HL-60 (cell line): ENCODE data around the gene AXIN1.

Experiments used
- GABPA ChIP-seq: IDR thresholded peaks from 2 replicates; pipeline ENCODE4 v1.6.1; 2012; ENCODE audit warnings: low read depth
- POLR2AphosphoS5 ChIP-seq: IDR thresholded peaks from 2 replicates; pipeline ENCODE4 v1.6.1; 2012; ENCODE audit warnings: low read depth
- SPI1 ChIP-seq: IDR thresholded peaks from 2 replicates; pipeline ENCODE4 v1.6.1; 2012; ENCODE audit warnings: low read depth, mild to moderate bottlenecking, borderline replicate concordance
- TF ChIP-seq, protein P1 (sequence below): IDR thresholded peaks from one replicate; pipeline ENCODE4 v1.5.1; 2011; ENCODE audit warnings: low read length, control low read depth, inconsistent platforms; ENCODE audit not compliant: insufficient read depth
- TF ChIP-seq, protein P2 (sequence below): IDR thresholded peaks from 2 replicates; pipeline ENCODE4 v1.6.1; 2012; ENCODE audit warnings: low read depth; ENCODE audit not compliant: insufficient replicate concordance

DNA sequence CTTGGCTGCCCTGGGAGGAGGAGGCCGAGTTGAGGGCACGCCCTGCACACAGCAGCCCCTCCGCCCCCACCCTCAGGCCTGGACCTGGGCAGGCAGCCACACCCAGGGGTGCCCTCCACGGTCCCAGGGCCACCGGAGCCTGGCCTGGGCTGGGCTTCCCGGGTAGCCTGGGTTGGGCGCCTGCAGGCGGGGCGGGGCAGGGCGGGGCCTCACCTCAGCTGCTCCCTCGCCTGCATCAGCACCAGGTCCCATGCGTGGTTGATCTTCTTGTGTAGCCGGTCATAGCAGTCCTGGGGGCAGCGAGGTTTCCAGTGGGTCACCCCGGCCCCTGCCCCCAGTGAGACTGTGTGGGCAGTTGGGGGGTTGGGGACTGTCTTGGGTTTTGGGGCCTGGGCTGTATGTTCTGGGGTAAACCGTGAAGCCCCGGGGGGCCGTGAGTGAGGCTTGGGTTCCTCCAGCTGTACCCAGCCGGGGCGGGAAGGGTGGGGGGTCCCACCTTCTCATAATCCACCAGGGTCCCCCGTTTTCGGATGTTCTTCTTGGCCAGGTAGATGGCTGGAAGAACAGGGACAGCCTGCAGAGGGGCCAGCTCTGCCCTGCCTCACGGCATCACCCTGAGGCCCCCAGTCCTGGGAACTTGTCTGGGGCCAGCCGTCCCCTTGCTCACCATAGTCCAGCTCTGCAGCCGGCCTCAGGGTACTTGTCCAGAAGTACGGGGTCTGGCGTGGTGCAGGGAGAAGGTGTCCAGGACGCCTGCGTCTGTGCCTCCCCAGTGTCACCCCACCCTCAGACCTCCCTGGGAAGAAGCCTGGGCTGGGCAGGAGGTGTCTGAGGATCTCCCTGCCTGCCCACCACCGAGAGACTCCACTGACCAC lies 78.7 kb downstream of the AXIN1 start:
- TF ChIP-seq, protein P1, sequence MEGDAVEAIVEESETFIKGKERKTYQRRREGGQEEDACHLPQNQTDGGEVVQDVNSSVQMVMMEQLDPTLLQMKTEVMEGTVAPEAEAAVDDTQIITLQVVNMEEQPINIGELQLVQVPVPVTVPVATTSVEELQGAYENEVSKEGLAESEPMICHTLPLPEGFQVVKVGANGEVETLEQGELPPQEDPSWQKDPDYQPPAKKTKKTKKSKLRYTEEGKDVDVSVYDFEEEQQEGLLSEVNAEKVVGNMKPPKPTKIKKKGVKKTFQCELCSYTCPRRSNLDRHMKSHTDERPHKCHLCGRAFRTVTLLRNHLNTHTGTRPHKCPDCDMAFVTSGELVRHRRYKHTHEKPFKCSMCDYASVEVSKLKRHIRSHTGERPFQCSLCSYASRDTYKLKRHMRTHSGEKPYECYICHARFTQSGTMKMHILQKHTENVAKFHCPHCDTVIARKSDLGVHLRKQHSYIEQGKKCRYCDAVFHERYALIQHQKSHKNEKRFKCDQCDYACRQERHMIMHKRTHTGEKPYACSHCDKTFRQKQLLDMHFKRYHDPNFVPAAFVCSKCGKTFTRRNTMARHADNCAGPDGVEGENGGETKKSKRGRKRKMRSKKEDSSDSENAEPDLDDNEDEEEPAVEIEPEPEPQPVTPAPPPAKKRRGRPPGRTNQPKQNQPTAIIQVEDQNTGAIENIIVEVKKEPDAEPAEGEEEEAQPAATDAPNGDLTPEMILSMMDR: no peak
- TF ChIP-seq GABPA: no peak
- no peak for TF ChIP-seq SPI1
- TF ChIP-seq, protein P2, sequence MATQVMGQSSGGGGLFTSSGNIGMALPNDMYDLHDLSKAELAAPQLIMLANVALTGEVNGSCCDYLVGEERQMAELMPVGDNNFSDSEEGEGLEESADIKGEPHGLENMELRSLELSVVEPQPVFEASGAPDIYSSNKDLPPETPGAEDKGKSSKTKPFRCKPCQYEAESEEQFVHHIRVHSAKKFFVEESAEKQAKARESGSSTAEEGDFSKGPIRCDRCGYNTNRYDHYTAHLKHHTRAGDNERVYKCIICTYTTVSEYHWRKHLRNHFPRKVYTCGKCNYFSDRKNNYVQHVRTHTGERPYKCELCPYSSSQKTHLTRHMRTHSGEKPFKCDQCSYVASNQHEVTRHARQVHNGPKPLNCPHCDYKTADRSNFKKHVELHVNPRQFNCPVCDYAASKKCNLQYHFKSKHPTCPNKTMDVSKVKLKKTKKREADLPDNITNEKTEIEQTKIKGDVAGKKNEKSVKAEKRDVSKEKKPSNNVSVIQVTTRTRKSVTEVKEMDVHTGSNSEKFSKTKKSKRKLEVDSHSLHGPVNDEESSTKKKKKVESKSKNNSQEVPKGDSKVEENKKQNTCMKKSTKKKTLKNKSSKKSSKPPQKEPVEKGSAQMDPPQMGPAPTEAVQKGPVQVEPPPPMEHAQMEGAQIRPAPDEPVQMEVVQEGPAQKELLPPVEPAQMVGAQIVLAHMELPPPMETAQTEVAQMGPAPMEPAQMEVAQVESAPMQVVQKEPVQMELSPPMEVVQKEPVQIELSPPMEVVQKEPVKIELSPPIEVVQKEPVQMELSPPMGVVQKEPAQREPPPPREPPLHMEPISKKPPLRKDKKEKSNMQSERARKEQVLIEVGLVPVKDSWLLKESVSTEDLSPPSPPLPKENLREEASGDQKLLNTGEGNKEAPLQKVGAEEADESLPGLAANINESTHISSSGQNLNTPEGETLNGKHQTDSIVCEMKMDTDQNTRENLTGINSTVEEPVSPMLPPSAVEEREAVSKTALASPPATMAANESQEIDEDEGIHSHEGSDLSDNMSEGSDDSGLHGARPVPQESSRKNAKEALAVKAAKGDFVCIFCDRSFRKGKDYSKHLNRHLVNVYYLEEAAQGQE: no peak
- no peak for TF ChIP-seq POLR2AphosphoS5
